ENCODE measurements around the gene CDH23.

- TF ChIP-seq ZFP30 (CRISPR knock-in tag; IDR thresholded peaks at IDR 0.05) (no peak), ARNTL (CRISPR knock-in tag; IDR thresholded peaks at IDR 0.05; ENCODE audit: borderline replicate concordance, low read depth) (no peak), ZNF8 (CRISPR knock-in tag; IDR thresholded peaks at IDR 0.05) (no peak), ESRRG (CRISPR knock-in tag; IDR thresholded peaks at IDR 0.05) (no peak), TCF4 (CRISPR knock-in tag; IDR thresholded peaks at IDR 0.05; ENCODE audit: borderline replicate concordance) (no peak), SNAI2 (CRISPR knock-in tag; IDR thresholded peaks at IDR 0.05) (no peak), PATZ1 (CRISPR knock-in tag; IDR thresholded peaks at IDR 0.05; ENCODE audit: borderline replicate concordance) (no peak), ZNF70 (CRISPR knock-in tag; IDR thresholded peaks at IDR 0.05) (no peak), ZFP3 (CRISPR knock-in tag; IDR thresholded peaks at IDR 0.05) (no peak)
Observed at GRCh38 chr10:71762324-71762723, 365.6 kb downstream of the CDH23 start.
